B cell (primary cell): ENCODE data around the gene SLAIN2.

ENCODE experiments used
- CTCF ChIP-seq: fragments of 200-600 bp; IDR thresholded peaks from one replicate; pipeline ENCODE4 v1.8.0; 2022; ENCODE audit warnings: antibody characterized with exemption, mild to moderate bottlenecking
- EZH2 ChIP-seq: IDR thresholded peaks from 2 replicates; pipeline ENCODE4 v1.6.1; 2012; ENCODE audit warnings: borderline replicate concordance, low read depth, mild to moderate bottlenecking, moderate library complexity, low read length; ENCODE audit not compliant: insufficient read depth, poor library complexity, severe bottlenecking

GRCh38 chr4:48299560-48299959, 41.8 kb upstream of the SLAIN2 start:
- TF ChIP-seq CTCF (no peak), EZH2 (no peak)
